ENCODE measurements around the gene RYR3.
"Not testable (repeated sequence)": the region's sequence is repeated elsewhere in the genome, so short reads cannot be mapped to it uniquely, and the experiment has no call there.

Gene RYR3

GRCh38 chr15:33795070-33795469, 484.3 kb downstream of the RYR3 start:
- no peak for DNase-seq

GRCh38 chr15:33797651-33798050, 486.9 kb downstream of the RYR3 start:
- DNase-seq = no peak

- DNase-seq = no peak
Observed at GRCh38 chr15:33801954-33802353, 491.2 kb downstream of the RYR3 start.

GRCh38 chr15:33807665-33808064, 496.9 kb downstream of the RYR3 start:
- DNase-seq = no peak

GRCh38 chr15:33808720-33809457, 498.1 kb downstream of the RYR3 start:
- no peak for DNase-seq

GRCh38 chr15:33810073-33810595, 499.4 kb downstream of the RYR3 start:
- DNase-seq = no peak

GRCh38 chr15:33810806-33811205, 500.0 kb downstream of the RYR3 start:
- no peak for DNase-seq

- no peak for DNase-seq
Observed at GRCh38 chr15:33813891-33814290, 503.1 kb downstream of the RYR3 start.

GRCh38 chr15:33819499-33819898, 508.7 kb downstream of the RYR3 start:
- not testable (repeated sequence) for DNase-seq

- DNase-seq = no peak
Observed at GRCh38 chr15:33822479-33822878, 511.7 kb downstream of the RYR3 start.

GRCh38 chr15:33823119-33823518, 512.4 kb downstream of the RYR3 start:
- no peak for DNase-seq

- DNase-seq = no peak
Observed at GRCh38 chr15:33825453-33825852, 514.7 kb downstream of the RYR3 start.

- DNase-seq = no peak
Observed at GRCh38 chr15:33826201-33826600, 515.4 kb downstream of the RYR3 start.

- no peak for DNase-seq
Observed at GRCh38 chr15:33830351-33830750, 519.6 kb downstream of the RYR3 start.

GRCh38 chr15:33831646-33832045, 520.9 kb downstream of the RYR3 start:
- DNase-seq = no peak

GRCh38 chr15:33834892-33835743, 524.4 kb downstream of the RYR3 start:
- DNase-seq = no peak

GRCh38 chr15:33837294-33837693, 526.5 kb downstream of the RYR3 start:
- DNase-seq = no peak

GRCh38 chr15:33839540-33839939, 528.8 kb downstream of the RYR3 start:
- no peak for DNase-seq

GRCh38 chr15:33840615-33841014, 529.8 kb downstream of the RYR3 start:
- DNase-seq = no peak

- DNase-seq = no peak
Observed at GRCh38 chr15:33844186-33844585, 533.4 kb downstream of the RYR3 start.

- no peak for DNase-seq
Observed at GRCh38 chr15:33844597-33844996, 533.8 kb downstream of the RYR3 start.

GRCh38 chr15:33846142-33846541, 535.4 kb downstream of the RYR3 start:
- no peak for DNase-seq

GRCh38 chr15:33846862-33847261, 536.1 kb downstream of the RYR3 start:
- DNase-seq = no peak

GRCh38 chr15:33848011-33848410, 537.2 kb downstream of the RYR3 start:
- DNase-seq = no peak
